GF-D8 (cell line): ENCODE data around the gene TEPSIN.

ENCODE experiments used
- DNase-seq: peaks from one replicate; lab custom pipeline; 2025; lab: John Stamatoyannopoulos, UW

TEPSIN gene

DNA sequence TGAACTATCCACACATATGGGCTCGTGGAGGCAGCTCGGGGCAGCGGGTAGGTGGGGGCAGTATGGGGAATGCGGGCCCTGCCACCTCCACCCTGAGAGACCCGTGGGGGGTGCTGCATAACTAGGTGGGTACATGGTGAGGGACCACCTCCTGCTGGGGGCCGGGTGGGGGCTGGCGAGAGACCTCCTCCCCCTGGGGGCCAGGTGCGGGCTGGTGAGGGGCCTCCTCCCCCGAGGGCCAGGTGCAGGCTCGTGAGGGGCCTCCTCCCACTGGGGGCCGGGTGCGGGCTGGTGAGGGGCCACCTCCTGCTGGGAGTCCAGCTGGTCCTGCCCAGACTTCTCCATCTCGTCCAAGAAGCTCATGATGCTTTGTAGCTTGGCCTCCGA is 41.5 kb downstream of the TEPSIN start:
- no peak for DNase-seq

DNA sequence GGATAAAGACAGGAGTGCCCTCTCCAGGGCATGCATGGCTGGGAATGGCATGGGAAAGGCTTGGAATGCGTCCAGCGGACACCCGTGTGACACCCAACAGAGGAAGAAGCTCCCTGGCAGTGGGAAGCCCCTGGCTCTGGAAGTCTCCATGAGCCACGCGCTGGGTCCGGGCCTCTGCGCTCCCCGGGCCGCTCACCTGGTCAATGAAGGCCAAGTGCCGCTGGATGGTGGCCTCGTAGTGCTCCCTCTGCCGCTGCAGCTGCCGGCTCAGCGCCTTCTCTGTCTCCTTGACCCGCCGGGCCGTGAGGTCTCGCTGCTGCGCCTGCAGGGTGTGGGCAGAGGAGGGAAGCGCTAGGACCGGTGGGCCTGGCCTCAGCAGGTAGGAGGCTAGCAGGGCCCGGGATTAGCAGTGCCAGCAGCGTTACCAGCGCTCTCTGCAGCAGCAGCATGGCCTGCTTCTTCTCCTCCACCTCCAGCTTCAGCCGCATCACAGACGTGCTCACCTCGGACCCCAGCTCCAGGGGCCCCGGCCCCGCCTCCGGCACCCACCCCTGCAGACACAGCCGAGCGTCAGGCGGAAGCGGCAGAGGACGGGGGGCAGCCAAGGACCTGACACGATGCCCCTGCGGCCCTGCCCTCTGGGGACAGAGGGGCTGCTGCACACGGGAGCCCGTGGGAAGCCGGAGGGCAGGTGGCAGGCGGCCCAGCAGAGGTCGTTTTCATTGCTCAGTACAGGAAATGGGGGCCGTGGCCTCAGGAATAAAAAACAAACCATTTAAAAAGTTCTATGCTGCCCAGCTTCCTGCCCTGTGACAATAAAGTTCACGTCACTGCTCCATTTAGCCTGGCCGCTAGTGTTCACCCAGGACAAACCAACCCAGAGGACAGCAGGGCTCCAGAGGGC is 42.1 kb downstream of the TEPSIN start:
- DNase-seq: no peak

GRCh38 chr17:81195941-81196495 is 42.8 kb downstream of the TEPSIN start:
- no peak for DNase-seq

- DNase-seq: no peak
Observed at GRCh38 chr17:81194941-81195901, 43.6 kb downstream of the TEPSIN start.

DNA sequence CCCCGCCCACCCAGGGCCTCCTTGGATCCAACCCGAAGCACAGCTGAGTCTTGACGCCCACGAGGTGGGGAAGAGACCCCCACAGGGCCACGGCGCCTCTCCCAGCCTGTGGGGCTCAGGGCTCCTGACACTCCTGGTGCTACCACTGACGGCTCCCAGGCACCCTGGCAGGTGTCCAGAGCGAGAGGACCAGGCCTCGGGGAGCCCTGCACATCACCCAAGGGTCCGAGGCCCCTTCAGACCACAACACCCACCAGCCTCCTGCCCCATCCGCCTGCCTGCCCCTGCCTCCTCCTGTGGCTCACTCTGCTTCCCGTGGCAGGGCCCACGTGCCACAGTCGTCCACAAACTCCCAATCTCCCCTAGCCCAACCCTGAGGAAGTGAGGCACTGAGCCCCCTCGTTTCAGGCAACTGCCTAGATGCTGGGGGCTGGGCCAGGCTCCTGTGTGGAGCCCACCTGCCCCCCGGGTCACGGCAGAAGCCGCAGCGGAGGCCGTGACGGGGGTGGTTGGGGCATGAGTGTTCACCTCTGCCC is 44.6 kb downstream of the TEPSIN start:
- no peak for DNase-seq

DNA sequence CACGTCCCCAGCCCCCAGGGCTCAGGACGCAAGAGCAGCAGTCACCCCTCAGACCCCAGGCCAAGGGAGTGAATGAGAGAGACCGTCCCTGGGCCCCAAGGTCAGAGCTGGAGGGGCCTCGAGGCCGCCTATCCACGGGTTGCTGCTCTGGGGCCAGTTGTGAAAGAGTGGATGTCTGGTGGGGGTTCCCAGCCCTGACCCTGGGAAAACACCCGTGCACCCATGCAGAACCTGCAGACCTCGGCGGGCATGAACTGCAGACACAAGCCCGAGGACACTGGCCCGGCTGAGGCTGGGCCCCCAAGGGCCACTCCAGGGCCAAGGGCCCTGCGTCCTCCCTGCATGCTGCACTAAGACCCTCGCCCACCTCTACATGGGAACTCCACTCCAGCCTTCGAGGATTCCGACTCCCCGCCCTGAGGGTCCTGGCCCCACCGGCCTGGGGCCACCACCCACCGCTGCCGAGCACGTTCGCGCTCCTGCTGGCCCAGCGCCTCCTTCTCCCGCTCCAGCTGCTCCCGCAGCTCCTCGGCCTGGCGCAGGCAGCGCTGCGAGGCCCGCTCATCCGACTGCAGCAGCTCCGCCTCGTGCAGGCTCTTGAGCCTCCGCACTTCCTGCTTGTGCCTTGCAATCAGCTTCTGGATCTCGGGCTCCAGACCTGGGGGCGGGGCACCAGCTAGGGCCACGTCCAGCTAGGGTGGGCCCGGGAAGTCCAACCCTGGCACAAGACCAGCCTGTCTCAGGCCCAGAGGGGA is 45.2 kb downstream of the TEPSIN start:
- no peak for DNase-seq

- DNase-seq: no peak
Observed at GRCh38 chr17:81193051-81193410, 45.8 kb downstream of the TEPSIN start.

GRCh38 chr17:81192386-81193050 is 46.3 kb downstream of the TEPSIN start:
- no peak for DNase-seq

DNA sequence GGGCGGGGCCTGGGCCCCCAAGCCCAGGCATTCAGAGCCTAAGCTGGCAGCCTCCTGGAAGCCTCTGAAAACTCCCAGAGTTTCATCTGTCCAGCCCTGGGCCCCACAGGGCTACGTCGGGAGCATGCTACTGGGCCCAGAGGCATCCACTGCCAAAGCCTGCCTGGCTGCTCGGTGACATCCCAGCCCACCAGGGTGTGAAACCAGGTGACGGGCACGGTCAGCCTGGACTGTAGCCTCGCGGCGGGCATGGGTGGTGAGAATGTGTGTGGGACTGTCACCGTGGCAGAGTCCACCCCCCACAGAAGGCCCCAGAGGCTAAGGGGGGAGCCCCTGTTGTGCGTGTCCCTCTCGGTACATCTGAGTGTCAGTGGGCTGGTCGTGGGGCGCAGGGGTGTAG is 47.2 kb downstream of the TEPSIN start:
- no peak for DNase-seq

- no peak for DNase-seq
Observed at GRCh38 chr17:81191116-81191515, 47.7 kb downstream of the TEPSIN start.

GRCh38 chr17:81190591-81190990 is 48.3 kb downstream of the TEPSIN start:
- no peak for DNase-seq

DNA sequence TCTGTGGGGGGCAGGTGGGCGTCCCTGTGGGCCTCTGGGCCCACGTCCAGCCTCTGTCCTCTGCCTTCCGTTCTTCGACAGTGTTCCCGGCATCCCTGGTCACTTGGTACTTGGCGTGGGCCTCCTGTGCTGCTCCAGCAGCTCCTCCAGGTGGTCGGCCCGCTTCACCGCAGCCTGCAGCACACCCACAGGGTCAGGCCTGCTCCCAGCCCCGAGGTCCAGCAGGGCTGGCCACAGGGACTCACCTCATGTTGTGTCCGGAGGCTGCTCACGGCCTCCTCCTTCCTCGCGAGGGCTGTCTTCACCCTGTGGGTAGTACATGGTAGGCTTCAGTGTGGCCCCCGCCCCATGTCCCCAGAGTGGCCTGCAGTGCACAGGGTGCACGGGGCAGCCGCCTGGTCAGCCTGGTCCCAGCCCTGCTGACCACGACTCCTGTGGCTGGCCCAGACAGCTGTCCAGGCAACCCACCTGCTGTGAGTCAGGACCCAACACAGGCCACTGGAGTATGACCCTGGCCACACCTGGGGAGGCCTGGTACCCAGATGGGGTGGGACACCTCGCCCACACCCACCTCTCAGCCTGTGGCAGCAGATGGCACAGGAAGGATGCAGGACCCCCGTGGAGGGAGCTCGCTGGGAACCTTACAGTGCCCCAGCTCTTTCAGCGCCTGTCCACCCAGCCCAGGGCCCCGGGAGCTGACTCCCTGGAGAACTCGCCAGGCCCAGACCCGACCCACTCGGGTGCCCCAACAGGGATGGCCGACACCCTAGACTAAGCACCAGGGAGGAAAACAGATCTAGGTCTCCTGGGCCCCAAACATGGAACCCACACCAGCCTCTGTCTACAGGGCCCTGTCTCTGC is 49.0 kb downstream of the TEPSIN start:
- DNase-seq: no peak

GRCh38 chr17:81189016-81189415 is 49.8 kb downstream of the TEPSIN start:
- DNase-seq: no peak

- DNase-seq: no peak
Observed at GRCh38 chr17:81188491-81188840, 50.4 kb downstream of the TEPSIN start.

DNA sequence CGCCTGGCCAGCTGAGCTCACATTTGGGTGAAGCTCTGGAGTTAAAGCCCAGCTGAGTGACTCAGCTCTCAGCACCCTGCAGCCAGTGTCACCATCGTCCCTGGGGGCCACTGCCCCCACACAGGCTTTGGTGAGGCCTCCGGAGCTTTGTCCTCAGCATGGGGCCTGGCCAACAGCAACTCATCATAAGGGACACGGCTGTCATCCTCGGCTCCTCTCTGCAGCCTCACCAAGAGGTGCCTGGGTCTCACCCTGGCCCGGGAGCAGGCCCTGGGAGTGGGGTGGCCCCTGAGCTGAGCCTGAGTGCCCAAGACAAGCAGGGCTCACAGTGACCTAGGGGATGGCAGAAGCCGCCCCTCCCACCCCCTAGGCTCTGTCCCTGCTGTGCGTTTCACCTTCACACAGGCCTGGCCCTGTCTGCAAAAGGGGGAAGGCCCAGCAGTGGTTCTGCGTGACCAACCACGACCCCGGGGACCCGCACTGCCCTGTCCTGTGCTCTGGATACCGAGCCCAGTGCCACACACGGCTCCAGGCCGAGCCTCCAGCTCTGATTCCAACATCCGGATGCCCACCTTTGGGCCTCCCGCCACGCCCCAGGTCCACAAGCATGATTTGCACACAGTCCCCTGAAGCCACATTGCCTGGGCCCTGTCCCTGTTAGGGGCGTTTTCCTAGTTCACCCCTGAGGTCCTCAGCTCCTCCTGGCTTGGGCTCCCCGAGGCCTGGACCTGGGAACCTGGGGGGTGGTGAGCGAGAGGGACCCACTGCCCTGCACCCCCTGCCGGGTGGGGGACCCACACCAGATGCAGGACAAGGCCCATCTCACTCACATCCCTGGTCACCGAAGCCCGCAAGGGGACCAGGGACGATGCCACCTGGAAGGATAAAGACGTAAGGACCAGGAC is 51.0 kb downstream of the TEPSIN start:
- DNase-seq: no peak

DNA sequence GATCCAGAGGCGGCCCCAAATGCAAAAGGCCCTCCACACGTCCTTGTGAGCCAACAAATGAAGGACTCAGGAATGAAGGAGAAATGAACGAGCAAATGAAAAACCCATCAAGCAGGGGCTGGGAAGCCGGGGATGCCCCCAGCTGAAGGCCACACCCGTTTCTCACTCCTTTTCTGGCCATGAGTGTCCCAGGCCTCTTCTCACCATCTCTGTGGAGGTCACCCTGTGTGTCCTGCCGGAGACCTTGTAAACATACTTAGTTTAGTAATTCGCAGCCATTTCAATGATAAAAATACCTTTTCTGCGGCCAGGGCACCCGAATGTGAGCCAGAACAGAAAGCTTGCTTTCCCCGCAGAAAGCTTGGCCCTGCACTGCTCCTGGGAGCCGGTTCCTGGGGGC is 51.7 kb downstream of the TEPSIN start:
- DNase-seq: no peak

GRCh38 chr17:81186203-81186602 is 52.7 kb downstream of the TEPSIN start:
- DNase-seq: no peak

- DNase-seq: no peak
Observed at GRCh38 chr17:81184555-81184954, 54.3 kb downstream of the TEPSIN start.

DNA sequence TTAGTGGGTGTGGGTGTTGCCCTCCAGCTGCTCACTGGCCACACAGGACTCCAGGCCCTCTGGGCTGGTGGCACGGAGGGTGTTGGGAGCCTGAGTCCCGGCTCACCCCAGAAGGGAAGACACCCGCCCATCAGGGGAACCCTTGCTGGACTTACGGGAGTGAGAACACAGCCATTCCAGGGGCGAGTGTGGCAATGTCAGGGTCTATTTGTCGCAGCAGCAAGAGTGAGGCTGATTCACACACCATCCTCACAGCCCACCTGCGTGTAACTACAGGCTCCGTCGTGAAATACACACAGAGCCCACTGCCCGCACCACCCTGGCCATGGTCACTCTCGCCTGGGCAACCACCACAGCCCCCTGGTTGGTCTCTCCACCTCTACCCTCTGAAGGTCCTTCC is 55.0 kb downstream of the TEPSIN start:
- DNase-seq: no peak
